Suprapubic skin (tissue), 4 donors: ENCODE data around the gene RELN. TPM values are rescaled to one million over a fixed set of nuclear protein-coding genes. Genes with fewer than 3 reads are reported as not detected.

Experiments used
- DNase-seq, 2 donors: peaks; one replicate each; pipeline ENCODE4 v3.0.0-alpha.2; 2019; ENCODE audit warnings: low spot score in 2 of 2
- H3K27ac ChIP-seq: fragments of 200-600 bp; sonication (generic); one replicate; pipeline ENCODE4 v1.5.1; 2019
- H3K27me3 ChIP-seq: fragments of 200-600 bp; sonication (generic); one replicate; pipeline ENCODE4 v1.5.1; 2019
- H3K36me3 ChIP-seq: fragments of 200-600 bp; sonication (generic); one replicate; pipeline ENCODE4 v1.5.1; 2019
- H3K4me1 ChIP-seq: fragments of 200-600 bp; sonication (generic); one replicate; pipeline ENCODE4 v1.5.1; 2019
- H3K4me3 ChIP-seq: fragments of 200-600 bp; sonication (generic); one replicate; pipeline ENCODE4 v1.5.1; 2019; ENCODE audit warnings: mild to moderate bottlenecking
- H3K9me3 ChIP-seq: fragments of 200-600 bp; sonication (generic); one replicate; pipeline ENCODE4 v1.5.1; 2019
- EP300 ChIP-seq: sonication (generic); formaldehyde crosslinking; IDR thresholded peaks from one replicate; pipeline ENCODE4 v1.6.1; 2017; ENCODE audit warnings: antibody characterized with exemption
- POLR2A ChIP-seq, 2 donors: fragments of 450-650 bp; IDR thresholded peaks; one replicate each; pipeline ENCODE4 v1.6.1; 2017; ENCODE audit warnings: antibody characterized with exemption in 2 of 2, mild to moderate bottlenecking in 2 of 2, moderate library complexity in 2 of 2
- POLR2AphosphoS5 ChIP-seq, 3 donors: sonication (generic); formaldehyde crosslinking; IDR thresholded peaks; one replicate each; pipeline ENCODE4 v1.6.1; 2017; ENCODE audit warnings: antibody characterized with exemption in 3 of 3
- WGBS: methylation state at CpG from one replicate; pipeline ENCODE4 v1.1.5; 2018; 5-methylcytosine and 5-hydroxymethylcytosine counted together
- total RNA-seq, 4 donors: library from RNA; depleted of rRNA; stranded (reverse); fragments of >200 nt; gene quantifications; one replicate each; pipeline ENCODE4 v1.1.0, GENCODE V29; 2016
- TF ChIP-seq, protein P1 (sequence below), 2 donors: fragments of 200-600 bp in 1 of 2; fragments of 450-650 bp in 1 of 2; sonication (generic) in 1 of 2; IDR thresholded peaks; one replicate each; pipeline ENCODE4 v1.5.1; 2016 to 2019; ENCODE audit warnings: antibody characterized with exemption in 2 of 2, mild to moderate bottlenecking in 1 of 2, moderate library complexity in 1 of 2

Gene RELN
- total RNA-seq, 4 donors from 2014 or later = 0.72 to 1.8 (median 1.3) TPM

DNA sequence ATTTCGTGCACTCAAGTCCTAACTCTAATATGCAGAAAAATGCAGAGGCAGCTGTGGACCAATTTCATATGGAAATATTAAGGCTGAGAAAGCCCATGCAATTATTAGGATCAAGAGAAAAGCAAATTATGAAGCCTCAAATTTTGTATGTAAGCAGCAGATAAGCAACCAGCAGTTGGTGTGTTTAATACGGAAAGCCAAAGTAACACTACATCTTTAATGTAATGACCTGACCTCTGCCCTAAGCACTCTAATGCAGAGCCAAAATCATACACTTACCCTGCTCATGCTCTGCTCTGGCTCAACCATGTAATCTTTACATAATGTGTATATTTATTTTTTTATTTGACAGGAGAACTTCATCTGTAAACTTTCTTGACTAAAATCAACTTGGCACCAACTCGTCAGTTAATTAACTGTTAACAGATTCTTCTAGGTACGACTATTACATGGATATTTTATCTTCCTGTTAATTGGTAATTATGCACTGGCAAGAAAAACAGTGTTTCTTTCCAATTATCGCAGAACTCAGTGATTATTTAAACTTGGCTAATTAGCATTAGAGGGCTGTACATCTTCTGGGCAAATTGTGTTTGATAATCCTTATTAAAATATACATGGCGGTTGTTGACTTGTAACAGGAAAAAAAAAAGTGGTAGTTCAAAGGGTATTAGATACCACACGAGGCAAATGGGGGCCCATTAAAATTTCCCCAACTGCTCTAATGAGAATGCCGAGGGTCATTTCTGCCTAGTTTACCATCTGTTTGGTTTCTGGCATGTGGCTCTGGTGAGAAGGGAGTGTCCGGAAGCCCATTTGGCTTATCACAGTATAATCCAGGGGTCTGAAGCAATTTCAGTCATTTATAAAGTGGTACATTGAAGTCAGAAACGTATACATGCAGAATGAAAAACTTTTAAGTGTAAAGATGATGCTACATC lies 94.5 kb downstream of the RELN start:
- TF ChIP-seq POLR2AphosphoS5 (IDR thresholded peaks at IDR 0.05) (no peak), POLR2A (IDR thresholded peaks at IDR 0.05) (no peak)
- TF ChIP-seq, protein P1, sequence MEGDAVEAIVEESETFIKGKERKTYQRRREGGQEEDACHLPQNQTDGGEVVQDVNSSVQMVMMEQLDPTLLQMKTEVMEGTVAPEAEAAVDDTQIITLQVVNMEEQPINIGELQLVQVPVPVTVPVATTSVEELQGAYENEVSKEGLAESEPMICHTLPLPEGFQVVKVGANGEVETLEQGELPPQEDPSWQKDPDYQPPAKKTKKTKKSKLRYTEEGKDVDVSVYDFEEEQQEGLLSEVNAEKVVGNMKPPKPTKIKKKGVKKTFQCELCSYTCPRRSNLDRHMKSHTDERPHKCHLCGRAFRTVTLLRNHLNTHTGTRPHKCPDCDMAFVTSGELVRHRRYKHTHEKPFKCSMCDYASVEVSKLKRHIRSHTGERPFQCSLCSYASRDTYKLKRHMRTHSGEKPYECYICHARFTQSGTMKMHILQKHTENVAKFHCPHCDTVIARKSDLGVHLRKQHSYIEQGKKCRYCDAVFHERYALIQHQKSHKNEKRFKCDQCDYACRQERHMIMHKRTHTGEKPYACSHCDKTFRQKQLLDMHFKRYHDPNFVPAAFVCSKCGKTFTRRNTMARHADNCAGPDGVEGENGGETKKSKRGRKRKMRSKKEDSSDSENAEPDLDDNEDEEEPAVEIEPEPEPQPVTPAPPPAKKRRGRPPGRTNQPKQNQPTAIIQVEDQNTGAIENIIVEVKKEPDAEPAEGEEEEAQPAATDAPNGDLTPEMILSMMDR (IDR thresholded peaks at IDR 0.05) = no peak
- 66% methylated on average over 10 of the region's 10 CpGs for WGBS

DNA sequence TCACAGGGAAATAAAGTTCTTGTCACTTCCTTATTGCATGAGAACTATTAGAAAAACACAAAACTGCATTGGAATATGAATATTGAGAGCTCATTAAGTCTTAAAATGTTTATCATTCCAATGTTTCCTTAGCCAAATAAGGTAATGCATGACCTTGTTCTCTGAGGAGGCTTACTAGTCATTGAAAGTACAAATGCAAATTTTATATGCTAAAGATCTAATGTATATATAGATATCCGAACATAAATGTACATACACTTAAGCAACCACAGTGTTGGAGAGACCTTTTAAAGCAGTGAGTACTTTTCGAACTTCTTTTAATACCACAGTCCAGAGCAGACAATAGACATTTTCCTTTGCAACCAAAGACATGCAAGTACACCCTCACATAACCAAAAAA lies 96.1 kb downstream of the RELN start:
- WGBS = 89% methylated on average over 2 of the region's 2 CpGs
- H3K9me3 ChIP-seq = no peaks in the 10 kb centered on the region
- H3K36me3 ChIP-seq = no peaks in the 10 kb centered on the region
- H3K27ac ChIP-seq = no peak overlapping the region
- DNase-seq = no peak
- no peaks in the 10 kb centered on the region for H3K4me1 ChIP-seq
- H3K4me3 ChIP-seq = no peak overlapping the region
- no peaks in the 10 kb centered on the region for H3K27me3 ChIP-seq
- TF ChIP-seq POLR2AphosphoS5 (IDR thresholded peaks at IDR 0.05) (no peak), EP300 (no peak), POLR2A (IDR thresholded peaks at IDR 0.05) (no peak)
- TF ChIP-seq, protein P1 (IDR thresholded peaks at IDR 0.05) = no peak

More for the DNA sequence above, 94.5 kb downstream of the RELN start:
- DNase-seq = no peak
- H3K27me3 ChIP-seq = no peaks in the 10 kb centered on the region
- no peaks in the 10 kb centered on the region for H3K4me1 ChIP-seq
- no peaks in the 10 kb centered on the region for H3K36me3 ChIP-seq
- H3K4me3 ChIP-seq = no peak overlapping the region
- no peaks in the 10 kb centered on the region for H3K9me3 ChIP-seq
- H3K27ac ChIP-seq = no peak overlapping the region

- Histone ChIP-seq H3K27ac (no peak overlapping the region), H3K36me3 (no peaks in the 10 kb centered on the region), H3K4me3 (no peak overlapping the region), H3K4me1 (no peaks in the 10 kb centered on the region), H3K27me3 (no peaks in the 10 kb centered on the region), H3K9me3 (no peaks in the 10 kb centered on the region)
- TF ChIP-seq EP300 (no peak), POLR2AphosphoS5 (IDR thresholded peaks at IDR 0.05) (no peak), POLR2A (IDR thresholded peaks at IDR 0.05) (no peak)
- TF ChIP-seq, protein P1 (IDR thresholded peaks at IDR 0.05) = no peak
- WGBS = 62% methylated on average over 3 of the region's 3 CpGs
- DNase-seq = no peak
Observed at GRCh38 chr7:103889451-103889850, 100.0 kb downstream of the RELN start.

- WGBS = 74% methylated on average over 6 of the region's 6 CpGs
- TF ChIP-seq POLR2A (IDR thresholded peaks at IDR 0.05) (no peak), POLR2AphosphoS5 (IDR thresholded peaks at IDR 0.05) (no peak), EP300 (no peak)
- TF ChIP-seq, protein P1 (IDR thresholded peaks at IDR 0.05) = no peak
- Histone ChIP-seq H3K36me3 (no peaks in the 10 kb centered on the region), H3K9me3 (no peaks in the 10 kb centered on the region), H3K4me3 (no peak overlapping the region), H3K27me3 (no peaks in the 10 kb centered on the region), H3K4me1 (no peaks in the 10 kb centered on the region), H3K27ac (no peak overlapping the region)
- DNase-seq = no peak
Observed at GRCh38 chr7:103888603-103889153, 100.8 kb downstream of the RELN start.
